ENCODE results near the gene ALOX5. TPM values are rescaled to one million over a fixed set of nuclear protein-coding genes. Genes with fewer than 3 reads are reported as not detected.
A peak's percentile ranks its signal among the peaks of the same experiment; 100 is the strongest.

ALOX5 gene
- total RNA-seq, 1 donor from 2014 or later = not detected

- no peaks in the 10 kb centered on the region for H3K9me3 Mint-ChIP-seq (ENCODE audit: unreplicated experiment)
- no peak for TF ChIP-seq CTCF (IDR thresholded peaks at IDR 0.05)
These were observed 86.3 kb downstream of the ALOX5 start for GRCh38 chr10:45460235-45460878.

GRCh38 chr10:45461034-45461433 is 87.0 kb downstream of the ALOX5 start:
- no peak for DNase-seq (ENCODE audit: extremely low spot score, unreplicated experiment)
- H3K27ac Mint-ChIP-seq (ENCODE audit: unreplicated experiment) = no peak overlapping the region

More at GRCh38 chr10:45460235-45460878, 86.3 kb downstream of the ALOX5 start:
- no peak overlapping the region for H3K27ac Mint-ChIP-seq (ENCODE audit: unreplicated experiment)
- peaks cover 36% of the 10 kb centered on the region for H3K36me3 Mint-ChIP-seq (ENCODE audit: unreplicated experiment)
- H3K4me1 Mint-ChIP-seq (ENCODE audit: unreplicated experiment) = no peaks in the 10 kb centered on the region
- no peak for DNase-seq (ENCODE audit: extremely low spot score, unreplicated experiment)
- H3K27me3 Mint-ChIP-seq (ENCODE audit: unreplicated experiment) = no peaks in the 10 kb centered on the region
- no peak overlapping the region for H3K4me3 Mint-ChIP-seq (ENCODE audit: unreplicated experiment)

GRCh38 chr10:45463244-45464116 is 89.5 kb downstream of the ALOX5 start:
- Mint-ChIP-seq H3K27me3 (ENCODE audit: unreplicated experiment) (no peaks in the 10 kb centered on the region), H3K4me1 (ENCODE audit: unreplicated experiment) (no peaks in the 10 kb centered on the region), H3K4me3 (ENCODE audit: unreplicated experiment) (no peak overlapping the region), H3K9me3 (ENCODE audit: unreplicated experiment) (no peaks in the 10 kb centered on the region), H3K36me3 (ENCODE audit: unreplicated experiment) (peaks cover 18% of the 10 kb centered on the region), H3K27ac (ENCODE audit: unreplicated experiment) (no peak overlapping the region)
- no peak for DNase-seq (ENCODE audit: extremely low spot score, unreplicated experiment)
- no peak for TF ChIP-seq CTCF (IDR thresholded peaks at IDR 0.05)

More at GRCh38 chr10:45461034-45461433, 87.0 kb downstream of the ALOX5 start:
- no peak overlapping the region for H3K4me3 Mint-ChIP-seq (ENCODE audit: unreplicated experiment)
- peaks cover 34% of the 10 kb centered on the region for H3K36me3 Mint-ChIP-seq (ENCODE audit: unreplicated experiment)
- H3K27me3 Mint-ChIP-seq (ENCODE audit: unreplicated experiment) = no peaks in the 10 kb centered on the region
- no peak for TF ChIP-seq CTCF (IDR thresholded peaks at IDR 0.05)
- no peaks in the 10 kb centered on the region for H3K4me1 Mint-ChIP-seq (ENCODE audit: unreplicated experiment)
- H3K9me3 Mint-ChIP-seq (ENCODE audit: unreplicated experiment) = no peaks in the 10 kb centered on the region

- peak; percentile 94 for TF ChIP-seq CTCF (IDR thresholded peaks at IDR 0.05)
- H3K4me3 Mint-ChIP-seq (ENCODE audit: unreplicated experiment) = no peak overlapping the region
- no peaks in the 10 kb centered on the region for H3K4me1 Mint-ChIP-seq (ENCODE audit: unreplicated experiment)
- peaks cover 11% of the 10 kb centered on the region for H3K36me3 Mint-ChIP-seq (ENCODE audit: unreplicated experiment)
- DNase-seq (ENCODE audit: extremely low spot score, unreplicated experiment) = peak; percentile 91
- H3K9me3 Mint-ChIP-seq (ENCODE audit: unreplicated experiment) = no peaks in the 10 kb centered on the region
- no peaks in the 10 kb centered on the region for H3K27me3 Mint-ChIP-seq (ENCODE audit: unreplicated experiment)
- no peak overlapping the region for H3K27ac Mint-ChIP-seq (ENCODE audit: unreplicated experiment)
These were observed 91.0 kb downstream of the ALOX5 start for GRCh38 chr10:45464958-45465567.

GRCh38 chr10:45466784-45467183 is 92.8 kb downstream of the ALOX5 start:
- no peak overlapping the region for H3K27ac Mint-ChIP-seq (ENCODE audit: unreplicated experiment)
- H3K9me3 Mint-ChIP-seq (ENCODE audit: unreplicated experiment) = no peaks in the 10 kb centered on the region
- peaks cover 3% of the 10 kb centered on the region for H3K4me1 Mint-ChIP-seq (ENCODE audit: unreplicated experiment)
- no peak overlapping the region for H3K4me3 Mint-ChIP-seq (ENCODE audit: unreplicated experiment)
- DNase-seq (ENCODE audit: extremely low spot score, unreplicated experiment) = no peak
- no peak for TF ChIP-seq CTCF (IDR thresholded peaks at IDR 0.05)
- H3K27me3 Mint-ChIP-seq (ENCODE audit: unreplicated experiment) = no peaks in the 10 kb centered on the region
- H3K36me3 Mint-ChIP-seq (ENCODE audit: unreplicated experiment) = peaks cover 4% of the 10 kb centered on the region

Data from osteocyte (in vitro differentiated cells).